ENCODE data around the gene ACAD10. TPM values are rescaled to one million over a fixed set of nuclear protein-coding genes. Genes with fewer than 3 reads are reported as not detected.
"Not testable (repeated sequence)": the region's sequence is repeated elsewhere in the genome, so short reads cannot be mapped to it uniquely, and the experiment has no call there.

Gene ACAD10
- total RNA-seq, 1 donor from 2014 or later: 16.9 TPM

- TF ChIP-seq EZH2 (IDR thresholded peaks at IDR 0.05; ENCODE audit: insufficient read depth, low read length): no peak
- TF ChIP-seq CTCF (IDR thresholded peaks at IDR 0.05; ENCODE audit: insufficient read depth, low read depth, low read length): no peak
- Histone ChIP-seq H3K27ac (ENCODE audit: low read depth, low read length) (no peak overlapping the region), H3K4me2 (ENCODE audit: low read length) (no peak overlapping the region), H3K27me3 (ENCODE audit: insufficient read depth, low read length) (no peaks in the 10 kb centered on the region), H3K79me2 (ENCODE audit: insufficient read depth, low read length) (no peaks in the 10 kb centered on the region), H3K4me1 (ENCODE audit: insufficient read depth, low read length) (no peaks in the 10 kb centered on the region), H3K4me3 (ENCODE audit: insufficient read depth, low read depth, low read length) (no peak overlapping the region), H4K20me1 (ENCODE audit: insufficient read depth, low read length) (no peaks in the 10 kb centered on the region), H3K9ac (ENCODE audit: low read length) (no peak overlapping the region), H2AFZ (ENCODE audit: low read depth, low read length) (no peak overlapping the region), H3K36me3 (ENCODE audit: insufficient read depth, low read length) (peaks cover 19% of the 10 kb centered on the region), H3K9me3 (ENCODE audit: insufficient read depth, low read depth, low read length) (no peaks in the 10 kb centered on the region)
- DNase-seq (ENCODE audit: low read depth): no peak
- Mint-ChIP-seq H3K27me3 (ENCODE audit: low read depth, unreplicated experiment) (no peaks in the 10 kb centered on the region), H3K36me3 (ENCODE audit: low read depth, unreplicated experiment) (peaks cover 10% of the 10 kb centered on the region), H3K4me1 (ENCODE audit: low read depth, unreplicated experiment) (no peaks in the 10 kb centered on the region), H3K9me3 (ENCODE audit: unreplicated experiment) (peaks cover 2% of the 10 kb centered on the region), H3K4me3 (ENCODE audit: unreplicated experiment) (no peak overlapping the region), H3K27ac (ENCODE audit: unreplicated experiment) (no peak overlapping the region)
- FAIRE-seq: no peak
Observed at GRCh38 chr12:111706145-111706544, 20.3 kb downstream of the ACAD10 start.

- TF ChIP-seq EZH2 (IDR thresholded peaks at IDR 0.05; ENCODE audit: insufficient read depth, low read length) (no peak), CTCF (IDR thresholded peaks at IDR 0.05; ENCODE audit: insufficient read depth, low read depth, low read length) (no peak)
- no peak overlapping the region for H3K4me2 ChIP-seq (ENCODE audit: low read length)
- H3K36me3 Mint-ChIP-seq (ENCODE audit: low read depth, unreplicated experiment): peaks cover 26% of the 10 kb centered on the region
- H3K79me2 ChIP-seq (ENCODE audit: insufficient read depth, low read length): no peaks in the 10 kb centered on the region
- no peaks in the 10 kb centered on the region for H3K4me1 ChIP-seq (ENCODE audit: insufficient read depth, low read length)
- peak; percentile 1 for DNase-seq (ENCODE audit: low read depth)
- no peaks in the 10 kb centered on the region for H3K9me3 Mint-ChIP-seq (ENCODE audit: unreplicated experiment)
- no peaks in the 10 kb centered on the region for H3K27me3 ChIP-seq (ENCODE audit: insufficient read depth, low read length)
- no peaks in the 10 kb centered on the region for H3K27me3 Mint-ChIP-seq (ENCODE audit: low read depth, unreplicated experiment)
- H3K36me3 ChIP-seq (ENCODE audit: insufficient read depth, low read length): no peaks in the 10 kb centered on the region
- H3K4me1 Mint-ChIP-seq (ENCODE audit: low read depth, unreplicated experiment): no peaks in the 10 kb centered on the region
- no peak overlapping the region for H3K9ac ChIP-seq (ENCODE audit: low read length)
- no peak overlapping the region for H3K27ac Mint-ChIP-seq (ENCODE audit: unreplicated experiment)
- no peaks in the 10 kb centered on the region for H4K20me1 ChIP-seq (ENCODE audit: insufficient read depth, low read length)
- H3K27ac ChIP-seq (ENCODE audit: low read depth, low read length): no peak overlapping the region
- peaks cover 3% of the 10 kb centered on the region for H3K9me3 ChIP-seq (ENCODE audit: insufficient read depth, low read depth, low read length)
- H2AFZ ChIP-seq (ENCODE audit: low read depth, low read length): no peak overlapping the region
- no peak for FAIRE-seq
- H3K4me3 Mint-ChIP-seq (ENCODE audit: unreplicated experiment): no peak overlapping the region
- no peak overlapping the region for H3K4me3 ChIP-seq (ENCODE audit: insufficient read depth, low read depth, low read length)
Observed at GRCh38 chr12:111715279-111715678, 29.4 kb downstream of the ACAD10 start.

- not testable (repeated sequence) for H3K27me3 Mint-ChIP-seq (ENCODE audit: low read depth, unreplicated experiment); H3K27ac Mint-ChIP-seq (ENCODE audit: unreplicated experiment); H3K4me3 Mint-ChIP-seq (ENCODE audit: unreplicated experiment)
Observed at GRCh38 chr12:111719316-111719715, 33.5 kb downstream of the ACAD10 start.

More at GRCh38 chr12:111719316-111719715, 33.5 kb downstream of the ACAD10 start:
- H3K4me1 Mint-ChIP-seq (ENCODE audit: low read depth, unreplicated experiment); FAIRE-seq; H3K4me1 ChIP-seq (ENCODE audit: insufficient read depth, low read length); H3K27me3 ChIP-seq (ENCODE audit: insufficient read depth, low read length); H3K9me3 Mint-ChIP-seq (ENCODE audit: unreplicated experiment); H3K4me3 ChIP-seq (ENCODE audit: insufficient read depth, low read depth, low read length); H3K4me2 ChIP-seq (ENCODE audit: low read length); H3K27ac ChIP-seq (ENCODE audit: low read depth, low read length); DNase-seq (ENCODE audit: low read depth); H2AFZ ChIP-seq (ENCODE audit: low read depth, low read length); H3K79me2 ChIP-seq (ENCODE audit: insufficient read depth, low read length); H3K9ac ChIP-seq (ENCODE audit: low read length); H3K36me3 ChIP-seq (ENCODE audit: insufficient read depth, low read length); H4K20me1 ChIP-seq (ENCODE audit: insufficient read depth, low read length); H3K9me3 ChIP-seq (ENCODE audit: insufficient read depth, low read depth, low read length): not testable (repeated sequence)
- peaks cover 19% of the 10 kb centered on the region for H3K36me3 Mint-ChIP-seq (ENCODE audit: low read depth, unreplicated experiment)
